H54 (cell line): ENCODE results near the gene ENPP7.

Experiments used
- DNase-seq: peaks from one replicate; pipeline ENCODE4 v3.0.0; 2011; ENCODE audit warnings: low spot score, mixed read lengths; ENCODE audit not compliant: insufficient read length
- FAIRE-seq: peaks from 3 replicates; lab custom pipeline; 2011; peaks lifted over from hg19 to GRCh38; lab: Jason Lieb, UNC
- POLR2A ChIP-seq: IDR thresholded peaks from 2 replicates; pipeline ENCODE4 v1.6.1; 2011; ENCODE audit warnings: low read depth, mild to moderate bottlenecking, low read length

Gene ENPP7, protein sequence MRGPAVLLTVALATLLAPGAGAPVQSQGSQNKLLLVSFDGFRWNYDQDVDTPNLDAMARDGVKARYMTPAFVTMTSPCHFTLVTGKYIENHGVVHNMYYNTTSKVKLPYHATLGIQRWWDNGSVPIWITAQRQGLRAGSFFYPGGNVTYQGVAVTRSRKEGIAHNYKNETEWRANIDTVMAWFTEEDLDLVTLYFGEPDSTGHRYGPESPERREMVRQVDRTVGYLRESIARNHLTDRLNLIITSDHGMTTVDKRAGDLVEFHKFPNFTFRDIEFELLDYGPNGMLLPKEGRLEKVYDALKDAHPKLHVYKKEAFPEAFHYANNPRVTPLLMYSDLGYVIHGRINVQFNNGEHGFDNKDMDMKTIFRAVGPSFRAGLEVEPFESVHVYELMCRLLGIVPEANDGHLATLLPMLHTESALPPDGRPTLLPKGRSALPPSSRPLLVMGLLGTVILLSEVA

DNA sequence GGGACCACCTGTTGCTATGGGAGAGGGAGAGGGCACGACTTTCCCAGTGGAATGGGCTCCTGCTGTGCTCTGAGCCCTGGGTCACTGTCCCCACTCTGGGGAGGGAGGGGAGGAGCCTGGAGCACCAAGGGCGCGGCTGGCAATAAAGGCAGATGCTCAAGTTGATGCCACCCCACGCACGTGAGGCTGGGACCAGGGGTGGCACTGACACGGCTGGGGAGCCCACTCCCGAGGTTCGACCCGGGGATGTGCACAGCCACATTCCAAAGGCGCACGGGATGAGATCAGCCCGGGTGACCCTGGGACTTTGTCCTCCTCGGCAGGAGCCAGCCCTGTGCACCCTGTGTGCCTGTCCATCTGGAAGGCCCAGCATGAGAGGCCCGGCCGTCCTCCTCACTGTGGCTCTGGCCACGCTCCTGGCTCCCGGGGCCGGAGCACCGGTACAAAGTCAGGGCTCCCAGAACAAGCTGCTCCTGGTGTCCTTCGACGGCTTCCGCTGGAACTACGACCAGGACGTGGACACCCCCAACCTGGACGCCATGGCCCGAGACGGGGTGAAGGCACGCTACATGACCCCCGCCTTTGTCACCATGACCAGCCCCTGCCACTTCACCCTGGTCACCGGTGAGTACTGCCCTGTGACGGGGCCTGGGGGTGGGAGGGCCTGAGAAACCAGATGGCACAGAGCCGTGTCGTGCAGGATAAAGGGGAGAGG lies at the start of gene ENPP7:
Gene ENPP7, plus strand, starts transcription at position 175 of the 715 bp plus-strand sequence. Its CDS starts 197 bp downstream, at position 372.
- no peak for DNase-seq
- no peak for TF ChIP-seq POLR2A
- no peak for FAIRE-seq

- DNase-seq (no peak), FAIRE-seq (no peak)
- TF ChIP-seq POLR2A = no peak
Measured at GRCh38 chr17:79681101-79681621, 49.6 kb upstream of the ENPP7 start.

GRCh38 chr17:79681628-79682261 lies 49.0 kb upstream of the ENPP7 start:
- FAIRE-seq (no peak), DNase-seq (no peak)
- TF ChIP-seq POLR2A = no peak

DNA sequence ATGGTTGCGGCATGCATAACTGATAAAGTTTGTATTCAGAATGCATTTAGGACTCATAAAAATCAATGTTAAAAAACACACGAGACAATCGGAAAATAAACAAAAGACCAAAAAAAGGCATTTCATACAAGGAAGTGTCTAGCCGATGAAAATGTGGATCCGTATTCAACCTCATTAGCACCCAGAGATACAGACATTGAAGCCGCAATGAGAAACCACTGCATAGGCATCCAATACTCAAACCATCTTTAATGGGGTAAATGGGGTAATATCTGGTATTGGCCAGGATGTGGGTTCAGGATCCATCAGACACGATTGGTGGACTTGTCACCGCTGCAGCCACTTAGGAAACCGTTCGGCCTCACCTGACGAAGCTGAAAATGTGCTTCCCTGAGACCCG lies 47.4 kb upstream of the ENPP7 start:
- DNase-seq (no peak), FAIRE-seq (no peak)
- TF ChIP-seq POLR2A = no peak

GRCh38 chr17:79684132-79684985 lies 46.4 kb upstream of the ENPP7 start:
- no peak for DNase-seq
- no peak for TF ChIP-seq POLR2A
- FAIRE-seq = no peak

- no peak for TF ChIP-seq POLR2A
- DNase-seq (no peak), FAIRE-seq (no peak)
Measured at GRCh38 chr17:79685121-79685520, 45.6 kb upstream of the ENPP7 start.

- no peak for TF ChIP-seq POLR2A
- FAIRE-seq = no peak
- no peak for DNase-seq
Measured at GRCh38 chr17:79686476-79686875, 44.3 kb upstream of the ENPP7 start.

GRCh38 chr17:79690466-79690865 lies 40.3 kb upstream of the ENPP7 start:
- no peak for TF ChIP-seq POLR2A
- no peak for DNase-seq
- no peak for FAIRE-seq

- DNase-seq (no peak), FAIRE-seq (no peak)
- TF ChIP-seq POLR2A = no peak
Measured at GRCh38 chr17:79690988-79691836, 39.5 kb upstream of the ENPP7 start.

DNA sequence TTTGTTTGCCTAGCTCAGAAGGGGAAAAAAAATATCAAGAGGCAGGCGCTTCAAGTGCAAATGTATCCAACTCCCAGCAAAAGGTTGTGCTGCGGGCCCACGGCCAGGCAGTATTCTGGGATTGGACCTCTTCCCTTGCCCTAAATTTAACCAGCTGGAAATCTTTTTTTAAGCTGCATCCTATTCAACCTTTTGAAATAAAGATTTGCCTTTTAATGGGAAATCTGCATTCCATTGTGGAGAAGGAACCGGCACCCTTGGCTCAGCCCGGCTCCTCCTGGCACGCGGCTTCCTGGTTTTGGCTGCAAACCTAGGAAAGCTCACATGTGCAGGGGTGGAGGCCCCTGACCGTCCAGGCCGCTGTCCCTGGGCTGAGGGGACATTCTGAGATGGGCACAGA lies 38.8 kb upstream of the ENPP7 start:
- FAIRE-seq (no peak), DNase-seq (no peak)
- TF ChIP-seq POLR2A = no peak

- DNase-seq (no peak), FAIRE-seq (no peak)
- TF ChIP-seq POLR2A = no peak
Measured at GRCh38 chr17:79693419-79693818, 37.3 kb upstream of the ENPP7 start.

GRCh38 chr17:79695293-79695790 lies 35.4 kb upstream of the ENPP7 start:
- FAIRE-seq (no peak), DNase-seq (no peak)
- no peak for TF ChIP-seq POLR2A
